GM12878 (cell line): ENCODE data around the gene PRKAR2B. TPM values are rescaled to one million over a fixed set of nuclear protein-coding genes. Genes with fewer than 3 reads are reported as not detected.

Source experiments
- ATAC-seq: fragments of 200-7000 bp; cut with Tn5 transposase; 3 replicates; pipeline ENCODE4 v1.9.1; 2020; ENCODE audit warnings: mild to moderate bottlenecking, moderate library complexity
- BruUV-seq: library from RNA; stranded (reverse); fragments of 400-500 nt; replicated peaks from 2 replicates; lab custom pipeline; 2021; lab: Mats Ljungman, UMichigan
- CTCF ChIA-PET: fragments of 300-600 bp; sonication (Branson Sonifier 250); formaldehyde crosslinking; extraction: SDS; loops from one replicate; lab custom pipeline; 2021; ENCODE audit warnings: inconsistent platforms; lab: Yijun Ruan, JAX
- POLR2A ChIA-PET: fragments of 350-600 bp; formaldehyde crosslinking; extraction: SDS; loops from one replicate; lab custom pipeline; 2021; ENCODE audit warnings: inconsistent platforms; lab: Charles Lee
- RAD21 ChIA-PET: fragments of 300-600 bp; sonication (Branson Sonifier 250); formaldehyde crosslinking; loops from one replicate; lab custom pipeline; 2023; ENCODE audit warnings: antibody characterized with exemption; ENCODE audit not compliant: unreplicated experiment; lab: Charles Lee
- SMC1A ChIA-PET: fragments of 300-600 bp; sonication (Branson Sonifier 250); formaldehyde crosslinking; loops from one replicate; lab custom pipeline; 2023; ENCODE audit not compliant: unreplicated experiment, uncharacterized antibody; lab: Charles Lee
- DNase-seq: peaks from one replicate; pipeline ENCODE4 v3.0.0-alpha.2; 2011; ENCODE audit warnings: low read depth, low spot score
- FAIRE-seq: peaks from 3 replicates; lab custom pipeline; 2011; peaks lifted over from hg19 to GRCh38; lab: Jason Lieb, UNC
- H2AFZ ChIP-seq: 2 replicates; pipeline ENCODE4 v1.6.0; 2011; ENCODE audit warnings: low read depth, low read length, control low read depth; ENCODE audit not compliant: control insufficient read depth
- H3K27ac ChIP-seq: 2 replicates; pipeline ENCODE4 v1.5.1; 2011; ENCODE audit warnings: control low read depth; ENCODE audit not compliant: control insufficient read depth, insufficient read depth
- H3K27me3 ChIP-seq, 2 experiments: replicated peaks in 1 of 2; 2 replicates each; pipeline versions ENCODE4 v1.6.0 to v1.6.1; 2011; ENCODE audit warnings: low read length in 1 of 2; ENCODE audit not compliant: control insufficient read depth in 2 of 2, insufficient read depth in 2 of 2
- H3K36me3 ChIP-seq, 2 experiments: 2 replicates each; pipeline ENCODE4 v1.5.1; 2011; ENCODE audit warnings: low read length in 1 of 2; ENCODE audit not compliant: control insufficient read depth in 2 of 2, insufficient read depth in 2 of 2
- H3K4me1 ChIP-seq: 2 replicates; pipeline ENCODE4 v1.6.1; 2011; ENCODE audit warnings: mild to moderate bottlenecking, low read length, moderate library complexity, mixed read lengths; ENCODE audit not compliant: control insufficient read depth, insufficient read depth
- H3K4me2 ChIP-seq: 2 replicates; pipeline ENCODE4 v1.6.0; 2011; ENCODE audit warnings: control low read depth; ENCODE audit not compliant: control insufficient read depth, insufficient read depth
- H3K4me3 ChIP-seq: fragments of 200-600 bp; sonication (generic); 2 replicates; pipeline ENCODE4 v1.5.1; 2016
- H3K79me2 ChIP-seq: 2 replicates; pipeline ENCODE4 v1.6.0; 2011; ENCODE audit warnings: low read length; ENCODE audit not compliant: control insufficient read depth, insufficient read depth
- H3K9ac ChIP-seq: 2 replicates; pipeline ENCODE4 v1.8.0; 2011; ENCODE audit warnings: low read length, control low read depth, mixed read lengths; ENCODE audit not compliant: control insufficient read depth, insufficient read depth
- H3K9me3 ChIP-seq: replicated peaks from 3 replicates; pipeline ENCODE4 v1.5.1; 2011; ENCODE audit warnings: mild to moderate bottlenecking, low read length; ENCODE audit not compliant: control insufficient read depth, insufficient read depth
- H4K20me1 ChIP-seq: 2 replicates; pipeline ENCODE4 v1.6.0; 2011; ENCODE audit not compliant: control insufficient read depth, insufficient read depth
- ATF3 ChIP-seq: IDR thresholded peaks from 2 replicates; pipeline ENCODE4 v1.6.1; 2011; ENCODE audit warnings: low read depth, mild to moderate bottlenecking, low read length, moderate library complexity, borderline replicate concordance; ENCODE audit errors: extremely low read depth
- EGR1 ChIP-seq, 2 experiments: IDR thresholded peaks; 1 replicate in 1 of 2; 2 replicates in 1 of 2; pipeline ENCODE4 v1.6.1; 2011 to 2012; ENCODE audit warnings: low read depth in 2 of 2, low read length in 2 of 2, borderline replicate concordance in 1 of 2, mild to moderate bottlenecking in 1 of 2, moderate library complexity in 1 of 2
- IKZF1 ChIP-seq: fragments of 450-650 bp; conservative IDR thresholded peaks from 2 replicates; pipeline ENCODE4 v1.6.1; 2017; ENCODE audit warnings: antibody characterized with exemption, mild to moderate bottlenecking
- JUNB ChIP-seq: IDR thresholded peaks from 2 replicates; pipeline ENCODE4 v1.6.1; 2016; ENCODE audit warnings: antibody characterized with exemption, mild to moderate bottlenecking
- JUND ChIP-seq: IDR thresholded peaks from 2 replicates; pipeline ENCODE4 v1.6.1; 2012; ENCODE audit warnings: low read depth, mild to moderate bottlenecking, low read length, improper control_type of control experiment, moderate library complexity
- MYB ChIP-seq: fragments of 150-350 bp; IDR thresholded peaks from 2 replicates; pipeline ENCODE4 v1.6.1; 2014; ENCODE audit warnings: mild to moderate bottlenecking, low read depth, low read length, borderline replicate concordance
- MYC ChIP-seq: IDR thresholded peaks from 2 replicates; pipeline ENCODE4 v1.6.1; 2011; ENCODE audit warnings: mild to moderate bottlenecking, low read length, moderate library complexity, inconsistent platforms; ENCODE audit not compliant: insufficient read depth, insufficient replicate concordance, insufficient read length, severe bottlenecking
- RBBP5 ChIP-seq: fragments of 200-600 bp; sonication (generic); conservative IDR thresholded peaks from 2 replicates; pipeline ENCODE4 v1.6.1; 2016
- SMAD1 ChIP-seq: fragments of 450-650 bp; IDR thresholded peaks from 2 replicates; pipeline ENCODE4 v1.6.1; 2018; ENCODE audit warnings: mild to moderate bottlenecking, low read depth; ENCODE audit not compliant: partially characterized antibody
- SP1 ChIP-seq: IDR thresholded peaks from one replicate; pipeline ENCODE4 v1.6.1; 2011; ENCODE audit warnings: low read depth, low read length
- SREBF1 ChIP-seq: IDR thresholded peaks from 2 replicates; pipeline ENCODE4 v1.6.1; 2012; ENCODE audit warnings: mild to moderate bottlenecking, low read length
- STAT3 ChIP-seq: IDR thresholded peaks from 2 replicates; pipeline ENCODE4 v1.6.1; 2011; ENCODE audit warnings: low read depth, low read length, improper control_type of control experiment
- SUZ12 ChIP-seq: fragments of 200-600 bp; sonication (generic); IDR thresholded peaks from one replicate; pipeline ENCODE4 v1.6.1; 2018; ENCODE audit warnings: antibody characterized with exemption, mild to moderate bottlenecking; ENCODE audit not compliant: unreplicated experiment
- WGBS: methylation state at CpG from one replicate; pipeline ENCODE4 v1.1.6; 2016; ENCODE audit warnings: low lambda C conversion rate; ENCODE audit not compliant: insufficient replicate concordance, insufficient coverage; ENCODE audit errors: missing lambda C conversion rate; 5-methylcytosine and 5-hydroxymethylcytosine counted together
- in situ Hi-C: fragments of 300-500 bp; cut with MboI; formaldehyde crosslinking; loops from 9 replicates; pipeline ENCODE4 v1.14.3; 2018; ENCODE audit warnings: mixed read lengths
- intact Hi-C: fragments of 100-400 bp; cut with micrococcal nuclease; formaldehyde crosslinking; loops from one replicate; pipeline ENCODE4 v1.14.2; 2022; ENCODE audit not compliant: unreplicated experiment
- polyA plus RNA-seq, 11 experiments: library from polyadenylated mRNA; depleted of rRNA in 4 of 11; unstranded in 6 of 11; stranded (reverse) in 5 of 11; fragments of >200 nt; fragmentation: Nextera tagmentation in 4 of 11; fragmentation: Illumina TruSeq in 1 of 11; extraction: Ambion mirVana in 4 of 11; extraction: Trizol in 1 of 11; gene quantifications; 1 replicate in 1 of 11; 2 replicates in 10 of 11; pipeline versions ENCODE4 v1.2.1 to v1.2.3, GENCODE V29; 2011 to 2016; ENCODE audit warnings: inconsistent platforms in 2 of 11, missing spikeins in 2 of 11, low read depth in 1 of 11
- total RNA-seq, 4 experiments: library from RNA; depleted of rRNA in 3 of 4; stranded (reverse); fragments of >200 nt in 3 of 4; fragmentation: Illumina TruSeq in 1 of 4; extraction: Trizol in 1 of 4; gene quantifications; 2 replicates each; pipeline versions ENCODE4 v1.2.1 to v1.2.3, GENCODE V29; 2013 to 2021

PRKAR2B gene
- total and polyA plus RNA-seq, 10 of the 15 experiments (the other 5 are each of a cell fraction or from before 2014, with no cell fraction given) = 0.01 to 0.18 (median 0.04) TPM; not detected in 4

GRCh38 chr7:107063245-107064120 is 19.0 kb downstream of the PRKAR2B start:
- DNase-seq (no peak), ATAC-seq (no peak), FAIRE-seq (no peak)
- Histone ChIP-seq H3K27ac (no peak overlapping the region), H3K4me2 (no peak overlapping the region), H4K20me1 (no peaks in the 10 kb centered on the region), H3K9me3 (no peaks in the 10 kb centered on the region), H3K9ac (no peak overlapping the region), H3K27me3 (peaks cover 0 to 2% of the 10 kb centered on the region in 2 experiments; a peak in 1 of 4 replicates), H3K79me2 (no peaks in the 10 kb centered on the region), H3K36me3 (no peaks in the 10 kb centered on the region), H3K4me1 (no peaks in the 10 kb centered on the region), H2AFZ (no peak overlapping the region), H3K4me3 (no peak overlapping the region)
- intact Hi-C loops = no loop called here
- ChIA-PET CTCF (interaction anchor here (0.7 to 0.8 kb wide), 2 partner anchors 19 to 68 kb away, joined by 3 to 4 read pairs; no protein-coding TSS in a partner anchor), SMC1A (no interaction called here), RAD21 (interaction anchor here (0.6 kb wide), 1 partner anchor 43 kb away, joined by 3 read pairs; no protein-coding TSS in a partner anchor), POLR2A (no interaction called here)
- BruUV-seq = no TSS peak
- WGBS = 45% methylated on average over 8 of the region's 8 CpGs
- in situ Hi-C loops = no loop called here
- TF ChIP-seq SP1 (no peak), JUND (no peak), MYC (no peak), MYB (no peak), IKZF1 (no peak), STAT3 (no peak)

- 42% methylated on average over 7 of the region's 7 CpGs for WGBS
- FAIRE-seq = no peak
- Histone ChIP-seq H3K9ac (no peak overlapping the region), H3K27me3 (peaks cover 0 to 2% of the 10 kb centered on the region in 2 experiments; a peak in 1 of 4 replicates), H3K4me2 (no peak overlapping the region), H3K27ac (no peak overlapping the region), H3K79me2 (no peaks in the 10 kb centered on the region), H2AFZ (no peak overlapping the region), H3K4me3 (no peak overlapping the region), H4K20me1 (no peaks in the 10 kb centered on the region), H3K36me3 (no peaks in the 10 kb centered on the region), H3K9me3 (no peaks in the 10 kb centered on the region), H3K4me1 (no peaks in the 10 kb centered on the region)
- ChIA-PET POLR2A (no interaction called here), CTCF (interaction anchor here (0.8 kb wide), 1 partner anchor 67 kb away, joined by 3 read pairs; no protein-coding TSS in a partner anchor), RAD21 (interaction anchor here (0.6 kb wide), 1 partner anchor 44 kb away, joined by 3 read pairs; no protein-coding TSS in a partner anchor), SMC1A (no interaction called here)
- intact Hi-C loops (no loop called here), in situ Hi-C loops (no loop called here)
- no peak for TF ChIP-seq SMAD1
- TF ChIP-seq EGR1 (IDR thresholded peaks at IDR 0.05; ENCODE audit: borderline replicate concordance in 1 of 2, low read depth in 2 of 2, low read length in 2 of 2) = no peak
- no peak for TF ChIP-seq RBBP5
- TF ChIP-seq SREBF1 = no peak
- TF ChIP-seq SUZ12 = no peak
- TF ChIP-seq JUNB = no peak
- no peak for TF ChIP-seq ATF3
- DNase-seq = no peak
- no peak for ATAC-seq
- BruUV-seq = no TSS peak
These were observed 19.8 kb downstream of the PRKAR2B start for GRCh38 chr7:107064255-107064654.
